B cell (primary cell): Measurements from ENCODE around the gene TMEM45B. TPM values are rescaled to one million over a fixed set of nuclear protein-coding genes. Genes with fewer than 3 reads are reported as not detected.

Source experiments
- ATAC-seq: fragments of 200-7000 bp; cut with Tn5 transposase; one replicate; pipeline ENCODE4 v1.10.0; 2021; ENCODE audit warnings: low read depth, mild to moderate bottlenecking, moderate number of reproducible peaks, moderate library complexity
- CTCF ChIA-PET: fragments of 350-600 bp; sonication (Branson Sonifier 250); formaldehyde crosslinking; loops from one replicate; lab custom pipeline; 2021; ENCODE audit warnings: antibody characterized with exemption, inconsistent platforms; lab: Charles Lee
- POLR2A ChIA-PET: fragments of 350-600 bp; sonication (Branson Sonifier 250); formaldehyde crosslinking; loops from one replicate; lab custom pipeline; 2021; ENCODE audit warnings: antibody characterized with exemption; lab: Charles Lee
- DNase-seq: peaks from one replicate; pipeline ENCODE4 v3.0.0; 2013
- H2AFZ ChIP-seq: 2 replicates; pipeline ENCODE4 v1.6.1; 2012; ENCODE audit warnings: mild to moderate bottlenecking, low read depth, low read length; ENCODE audit not compliant: insufficient read depth, poor library complexity, severe bottlenecking
- H3K27ac ChIP-seq, 2 donors: 1 replicate in 1 of 2; 2 replicates in 1 of 2; pipeline ENCODE4 v1.5.1; 2012 to 2013; ENCODE audit warnings: low read length in 2 of 2, mild to moderate bottlenecking in 2 of 2, moderate library complexity in 1 of 2
- H3K27me3 ChIP-seq, 4 experiments: fragments of 200-600 bp in 1 of 4; sonication (generic) in 1 of 4; replicated peaks in 1 of 4; 1 replicate in 2 of 4; 2 replicates in 2 of 4; pipeline versions ENCODE4 v1.6.1 to v1.7.0; 2013 to 2016; ENCODE audit warnings: low read length in 3 of 4, mild to moderate bottlenecking in 2 of 4, mixed read lengths in 1 of 4, moderate library complexity in 1 of 4; ENCODE audit not compliant: insufficient read depth in 4 of 4, control insufficient read depth in 3 of 4; ENCODE audit errors: control extremely low read depth in 1 of 4
- H3K36me3 ChIP-seq, 2 experiments: replicated peaks in 1 of 2; 1 replicate in 1 of 2; 2 replicates in 1 of 2; pipeline versions ENCODE4 v1.6.1 to v1.7.1; 2013; ENCODE audit warnings: low read length in 1 of 2; ENCODE audit not compliant: insufficient read depth in 2 of 2, control insufficient read depth in 1 of 2; ENCODE audit errors: control extremely low read depth in 1 of 2, extremely low read depth in 1 of 2
- H3K4me1 ChIP-seq, 2 donors: fragments of 200-600 bp in 1 of 2; sonication (generic) in 1 of 2; 1 replicate in 1 of 2; 2 replicates in 1 of 2; pipeline versions ENCODE4 v1.5.1 to v1.6.1; 2013 to 2017; ENCODE audit warnings: low read length in 2 of 2; ENCODE audit not compliant: control insufficient read depth in 2 of 2, insufficient read depth in 2 of 2
- H3K4me2 ChIP-seq: replicated peaks from 2 replicates; pipeline ENCODE3; 2012; ENCODE audit warnings: mild to moderate bottlenecking, low read depth, low read length; ENCODE audit not compliant: poor library complexity, severe bottlenecking
- H3K4me3 ChIP-seq, 5 experiments: fragments of 200-600 bp in 1 of 5; sonication (generic) in 1 of 5; 1 replicate in 3 of 5; 2 replicates in 2 of 5; pipeline versions ENCODE4 v1.5.1 to v1.7.0; 2011 to 2016; ENCODE audit warnings: low read length in 4 of 5, mild to moderate bottlenecking in 4 of 5, low read depth in 2 of 5, control low read depth in 1 of 5, moderate library complexity in 1 of 5; ENCODE audit not compliant: insufficient read depth in 1 of 5; ENCODE audit errors: control extremely low read depth in 1 of 5, extremely low read depth in 1 of 5
- H3K79me2 ChIP-seq: fragments of 200-600 bp; sonication (generic); one replicate; pipeline ENCODE4 v1.6.0; 2016; ENCODE audit warnings: low read length; ENCODE audit not compliant: control insufficient read depth, insufficient read depth
- H3K9ac ChIP-seq: fragments of 200-600 bp; sonication (generic); 2 replicates; pipeline ENCODE4 v1.6.1; 2017; ENCODE audit warnings: mild to moderate bottlenecking, low read length, moderate library complexity
- H3K9me3 ChIP-seq, 3 donors: one replicate each; pipeline versions ENCODE4 v1.6.1 to v1.7.1; 2013; ENCODE audit warnings: low read length in 2 of 3; ENCODE audit not compliant: control insufficient read depth in 2 of 3, insufficient read depth in 1 of 3; ENCODE audit errors: control extremely low read depth in 1 of 3
- H4K20me1 ChIP-seq: 2 replicates; pipeline ENCODE4 v1.6.0; 2012; ENCODE audit warnings: mild to moderate bottlenecking, low read length; ENCODE audit not compliant: insufficient read depth, control insufficient read depth, poor library complexity, severe bottlenecking
- H3K27ac Mint-ChIP-seq: one replicate; pipeline ENCODE4 v1.8.0; 2021; ENCODE audit warnings: mixed read lengths
- H3K27me3 Mint-ChIP-seq: one replicate; pipeline ENCODE4 v1.8.0; 2021; ENCODE audit warnings: mixed read lengths
- H3K4me1 Mint-ChIP-seq: one replicate; pipeline ENCODE4 v1.8.0; 2021; ENCODE audit warnings: mixed read lengths
- H3K4me3 Mint-ChIP-seq: one replicate; pipeline ENCODE4 v1.8.0; 2021; ENCODE audit warnings: mixed read lengths
- H3K9me3 Mint-ChIP-seq: one replicate; pipeline ENCODE4 v1.8.0; 2022; ENCODE audit warnings: mixed read lengths; ENCODE audit not compliant: insufficient read depth
- CTCF ChIP-seq: fragments of 200-600 bp; IDR thresholded peaks from one replicate; pipeline ENCODE4 v1.8.0; 2022; ENCODE audit warnings: antibody characterized with exemption, mild to moderate bottlenecking
- EZH2 ChIP-seq: IDR thresholded peaks from 2 replicates; pipeline ENCODE4 v1.6.1; 2012; ENCODE audit warnings: borderline replicate concordance, low read depth, mild to moderate bottlenecking, moderate library complexity, low read length; ENCODE audit not compliant: insufficient read depth, poor library complexity, severe bottlenecking
- WGBS: methylation state at CpG from one replicate; pipeline ENCODE4 v1.1.5; 2013; ENCODE audit warnings: missing lambda C conversion rate; ENCODE audit not compliant: insufficient coverage; 5-methylcytosine and 5-hydroxymethylcytosine counted together
- intact Hi-C: fragments of 100-400 bp; cut with micrococcal nuclease; formaldehyde crosslinking; loops from one replicate; pipeline ENCODE4 v1.10.0; 2022
- polyA plus RNA-seq: library from polyadenylated mRNA; depleted of rRNA; stranded (reverse); fragments of >200 nt; gene quantifications from 2 replicates; pipeline ENCODE4 v1.2.3, GENCODE V29; 2012
- total RNA-seq, 2 donors: library from RNA; stranded (reverse); fragments of 120-200 nt in 1 of 2; gene quantifications; 1 replicate in 1 of 2; 2 replicates in 1 of 2; pipeline versions ENCODE4 v1.2.3 to v1.2.4, GENCODE V29; 2013 to 2022

Gene TMEM45B
- total and polyA plus RNA-seq, 2 donors (not counting 1 experiment from before 2014, with no cell fraction given), result not detected

GRCh38 chr11:129800655-129801054, 15.0 kb upstream of the TMEM45B start:
- Mint-ChIP-seq H3K4me3 (no peak overlapping the region), H3K4me1 (no peaks in the 10 kb centered on the region)

GRCh38 chr11:129803533-129803932, 12.1 kb upstream of the TMEM45B start:
- Histone ChIP-seq H3K4me3 (no peak overlapping the region), H3K4me2 (no peak overlapping the region), H3K79me2 (no peaks in the 10 kb centered on the region), H3K9me3 (peaks cover 0 to 1% (median 0%) of the 10 kb centered on the region in 3 donors), H3K4me1 (no peaks in the 10 kb centered on the region), H3K36me3 (no peaks in the 10 kb centered on the region), H3K9ac (no peak overlapping the region), H3K27me3 (no peaks in the 10 kb centered on the region), H3K27ac (no peak overlapping the region), H4K20me1 (no peaks in the 10 kb centered on the region), H2AFZ (no peak overlapping the region)
- H3K4me3 Mint-ChIP-seq, result no peak overlapping the region
- 51% methylated on average over 2 of the region's 4 CpGs for WGBS
- peaks cover 4% of the 10 kb centered on the region for H3K9me3 Mint-ChIP-seq
- H3K27ac Mint-ChIP-seq, result no peak overlapping the region
- DNase-seq (no peak), ATAC-seq (no peak)
- TF ChIP-seq EZH2, result no peak
- TF ChIP-seq CTCF, result no peak
- intact Hi-C loops, result no loop called here
- CTCF ChIA-PET, result no interaction called here
- peaks cover 49% of the 10 kb centered on the region for H3K27me3 Mint-ChIP-seq
- POLR2A ChIA-PET, result no interaction called here
- H3K4me1 Mint-ChIP-seq, result no peaks in the 10 kb centered on the region

More at GRCh38 chr11:129800655-129801054, 15.0 kb upstream of the TMEM45B start:
- no peaks in the 10 kb centered on the region for H3K27me3 ChIP-seq
- no peaks in the 10 kb centered on the region for H3K36me3 ChIP-seq
- ChIA-PET CTCF (interaction anchor here (0.7 kb wide), 1 partner anchor 17 kb away, joined by 3 read pairs; no protein-coding TSS in a partner anchor), POLR2A (no interaction called here)
- Mint-ChIP-seq H3K9me3 (peaks cover 6% of the 10 kb centered on the region), H3K27me3 (peaks cover 40% of the 10 kb centered on the region), H3K27ac (no peak overlapping the region)
- H3K4me2 ChIP-seq, result no peak overlapping the region
- ATAC-seq, result no peak
- no peak for TF ChIP-seq EZH2
- no peak for TF ChIP-seq CTCF
- H3K27ac ChIP-seq, result no peak overlapping the region
- no peak overlapping the region for H3K4me3 ChIP-seq
- no peaks in the 10 kb centered on the region for H3K4me1 ChIP-seq
- no peak overlapping the region for H3K9ac ChIP-seq
- no peaks in the 10 kb centered on the region for H3K79me2 ChIP-seq
- no peak overlapping the region for H2AFZ ChIP-seq
- H4K20me1 ChIP-seq, result no peaks in the 10 kb centered on the region
- DNase-seq, result no peak
- intact Hi-C loops, result no loop called here
- H3K9me3 ChIP-seq, result peaks cover under 1 to 7% (median 2%) of the 10 kb centered on the region in 3 donors
